Glomerular visceral epithelial cell (primary cell): Measurements from ENCODE around the gene DHRS4L2.
"Not testable (repeated sequence)": the region's sequence is repeated elsewhere in the genome, so short reads cannot be mapped to it uniquely, and the experiment has no call there.

Source experiments
- DNase-seq: peaks from one replicate; pipeline ENCODE4 v3.0.0-alpha.2; 2016; ENCODE audit errors: extremely low spot score

DHRS4L2 gene

GRCh38 chr14:23973178-23973577 lies 15.6 kb upstream of the DHRS4L2 start:
- not testable (repeated sequence) for DNase-seq

DNA sequence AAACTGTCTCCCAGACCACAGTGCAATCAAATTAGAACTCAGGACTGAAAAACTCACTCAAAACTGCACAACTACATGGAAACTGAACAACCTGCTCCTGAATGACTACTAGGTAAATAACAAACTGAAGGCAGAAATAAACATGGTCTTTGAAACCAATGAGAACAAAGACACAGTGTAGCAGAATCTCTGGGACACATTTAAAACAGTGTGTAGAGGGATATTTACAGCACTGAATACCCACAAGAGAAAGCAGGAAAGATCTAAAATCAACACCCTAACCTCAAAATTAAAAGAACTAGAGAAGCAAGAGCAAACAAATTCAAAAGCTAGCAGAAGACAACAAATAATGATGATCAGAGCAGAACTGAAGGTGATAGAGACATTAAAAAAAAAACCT lies 14.7 kb upstream of the DHRS4L2 start:
- DNase-seq = not testable (repeated sequence)

- DNase-seq = not testable (repeated sequence)
These were observed 11.5 kb upstream of the DHRS4L2 start for GRCh38 chr14:23977208-23977607.

DNA sequence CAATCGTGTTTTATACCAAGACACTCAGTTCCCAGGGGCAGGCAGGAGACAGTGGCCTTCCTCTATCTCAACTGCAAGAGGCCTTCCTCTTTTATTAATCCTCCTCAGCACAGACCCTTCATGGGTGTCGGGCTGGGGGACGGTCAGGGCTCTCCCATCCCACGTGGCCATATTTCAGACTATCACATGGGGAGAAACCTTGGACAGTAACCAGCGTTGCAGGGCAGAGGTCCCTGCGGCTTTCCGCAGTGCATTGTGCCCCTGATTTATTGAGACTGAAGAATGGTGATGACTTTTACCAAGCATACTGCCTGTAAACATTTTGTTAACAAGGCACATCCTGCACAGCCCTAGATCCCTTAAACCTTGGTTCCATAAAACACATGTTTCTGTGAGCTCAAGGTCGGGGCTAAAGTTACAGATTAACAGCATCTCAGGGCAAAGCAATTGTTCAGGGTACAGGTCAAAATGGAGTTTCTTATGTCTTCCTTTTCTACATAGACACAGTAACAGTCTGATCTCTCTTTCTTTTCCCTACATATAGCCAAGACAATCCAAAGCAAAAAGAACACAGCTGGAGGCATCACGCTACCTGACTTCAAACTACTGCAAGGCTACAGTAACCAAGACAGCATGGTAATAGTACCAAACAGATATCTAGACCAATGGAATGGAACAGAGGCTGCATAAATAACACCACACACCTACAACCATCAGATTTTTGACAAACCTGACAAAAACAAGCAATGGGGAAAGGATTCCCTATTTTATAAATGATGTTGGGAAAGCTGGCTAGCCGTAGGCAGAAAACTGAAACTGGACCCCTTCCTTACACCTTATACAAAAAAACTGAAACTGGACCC lies 6.5 kb upstream of the DHRS4L2 start:
- DNase-seq = not testable (repeated sequence)

DNA sequence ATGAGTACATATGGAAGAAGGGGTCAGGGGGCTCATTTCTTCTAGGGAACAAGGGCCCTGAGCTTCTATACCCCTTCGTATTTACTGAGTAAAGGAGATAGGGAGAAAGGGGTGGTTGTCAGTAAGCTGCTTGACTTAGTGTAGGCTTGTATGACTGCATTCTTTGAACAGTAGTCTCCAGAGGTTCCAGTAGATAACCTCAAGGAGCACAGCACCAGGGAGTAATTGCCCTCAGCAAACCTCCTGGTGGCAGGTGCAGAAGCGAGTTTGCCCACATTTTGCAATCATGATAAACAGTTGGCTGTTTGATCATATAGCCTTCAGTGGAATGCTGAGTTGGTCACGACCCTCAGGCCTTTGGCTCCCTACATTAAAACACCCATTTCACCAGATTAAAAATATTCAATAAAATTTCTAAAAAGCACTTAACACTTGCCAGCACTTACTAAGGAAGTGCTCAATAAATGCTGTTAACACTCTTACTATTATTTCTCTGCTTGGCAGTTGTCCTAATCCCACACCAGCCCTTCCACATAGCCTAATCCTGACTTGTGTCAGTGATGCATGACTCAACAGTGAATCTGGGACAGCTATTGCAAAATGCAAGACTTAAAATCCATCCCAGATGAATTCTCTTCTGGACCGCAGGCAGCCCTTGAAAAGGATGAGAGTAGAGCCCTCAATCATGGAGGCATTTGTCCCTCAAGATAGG lies 3.7 kb upstream of the DHRS4L2 start:
- no peak for DNase-seq

DNA sequence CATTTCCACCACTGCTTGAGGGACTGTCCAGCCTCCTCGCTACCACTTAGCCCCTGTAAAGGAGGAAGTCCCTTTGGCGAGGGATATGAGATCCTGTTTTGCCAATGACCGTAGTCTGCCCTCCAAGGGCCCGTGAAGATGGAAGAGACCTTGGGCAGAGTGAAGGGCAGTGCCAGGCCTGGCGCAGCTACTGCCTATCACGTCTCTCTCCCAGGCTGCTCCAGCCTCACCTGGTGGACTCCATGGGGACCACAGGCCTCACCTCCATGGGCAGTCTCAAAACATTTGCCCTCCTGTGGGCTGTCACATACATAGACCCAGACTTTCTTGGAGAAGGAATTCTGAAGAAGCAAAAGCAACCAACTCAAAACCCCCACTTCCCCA lies 514 bp upstream of the DHRS4L2 start:
- not testable (repeated sequence) for DNase-seq

DNA sequence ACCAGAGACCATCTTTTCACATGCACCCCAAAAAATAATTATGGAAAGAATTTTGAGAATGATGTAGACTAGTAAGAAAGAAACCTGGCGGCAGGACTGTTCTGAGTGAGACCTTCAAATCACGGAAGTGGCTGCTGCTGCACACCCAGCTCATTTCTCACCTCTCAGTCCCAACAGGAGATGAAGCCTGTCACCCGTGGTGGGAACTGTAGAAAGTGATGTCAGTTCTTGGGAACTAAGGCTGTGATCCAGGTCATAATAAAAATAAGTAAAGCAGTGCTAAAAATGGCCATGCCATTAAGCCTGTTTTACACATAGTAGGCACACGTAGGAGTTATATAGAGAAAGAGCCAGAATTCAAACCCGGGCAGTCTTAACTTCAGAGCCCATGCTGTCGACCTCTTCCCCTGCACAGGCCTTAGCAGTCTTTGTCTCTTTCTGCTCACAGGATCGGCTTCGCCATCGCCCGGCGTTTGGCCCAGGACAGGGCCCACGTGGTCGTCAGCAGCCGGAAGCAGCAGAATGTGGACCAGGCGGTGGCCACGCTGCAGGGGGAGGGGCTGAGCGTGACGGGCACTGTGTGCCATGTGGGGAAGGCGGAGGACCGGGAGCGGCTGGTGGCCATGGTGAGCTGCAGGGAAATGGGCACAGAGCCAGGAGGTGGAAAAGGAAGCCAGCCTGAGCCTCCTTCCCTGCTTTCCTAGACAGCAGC lies 1.2 kb downstream of the DHRS4L2 start:
- not testable (repeated sequence) for DNase-seq

DNA sequence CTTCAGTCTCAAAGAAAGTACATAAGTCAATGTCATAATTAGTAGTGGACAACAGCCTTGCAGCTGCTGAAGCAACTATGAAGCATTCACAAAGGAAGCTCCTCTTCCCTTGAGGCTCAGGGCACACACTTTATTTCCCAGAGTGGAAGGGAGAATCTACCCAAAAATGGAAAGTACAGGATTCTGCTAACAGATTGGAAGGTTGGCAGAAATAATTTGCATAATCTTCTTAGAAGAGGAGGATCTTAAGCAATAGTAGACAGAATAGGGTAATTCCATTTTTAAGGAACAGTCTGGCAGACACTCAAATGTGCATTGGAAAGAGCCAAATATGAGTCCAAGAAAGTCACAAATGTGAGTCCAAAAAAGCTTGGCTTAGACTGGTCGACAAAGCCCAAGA lies 2.2 kb downstream of the DHRS4L2 start:
- not testable (repeated sequence) for DNase-seq

GRCh38 chr14:23993042-23993441 lies 4.3 kb downstream of the DHRS4L2 start:
- DNase-seq = not testable (repeated sequence)

DNA sequence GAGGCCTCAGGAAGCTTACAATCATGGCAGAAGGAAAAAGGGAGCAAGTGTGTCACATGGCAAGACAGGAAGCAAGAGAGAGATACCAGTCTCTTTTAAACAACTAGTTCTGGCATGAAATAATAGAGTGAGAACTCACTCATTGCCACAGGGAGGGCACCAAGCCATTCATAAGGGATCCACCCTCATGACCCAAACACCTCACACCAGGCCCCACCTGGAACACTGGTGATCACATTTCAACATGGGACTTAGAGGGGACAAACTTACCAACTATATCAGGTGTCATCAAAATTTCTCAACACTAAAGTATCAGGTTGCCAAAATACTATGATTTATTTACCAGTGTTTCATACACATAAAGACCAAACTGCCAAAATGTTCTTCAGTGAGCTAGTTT lies 7.3 kb downstream of the DHRS4L2 start:
- DNase-seq = not testable (repeated sequence)

DNA sequence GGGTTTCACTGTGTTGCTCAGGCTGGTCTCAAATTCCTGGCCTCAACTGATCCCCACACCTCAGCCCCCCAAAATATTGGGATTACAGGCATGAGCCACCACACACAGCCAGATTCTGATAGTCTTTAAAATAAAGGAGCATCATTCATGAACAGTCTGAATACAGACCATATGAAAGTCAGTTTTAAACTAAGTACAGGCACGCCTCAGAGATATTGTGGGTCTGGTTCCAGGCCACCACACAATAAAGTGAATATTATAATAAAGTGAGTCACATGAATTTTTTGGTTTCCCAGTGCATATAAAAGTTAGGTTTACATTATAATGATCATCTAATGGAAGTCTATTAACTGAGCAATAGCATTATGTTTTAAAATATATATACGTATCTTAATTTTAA lies 8.1 kb downstream of the DHRS4L2 start:
- not testable (repeated sequence) for DNase-seq

- not testable (repeated sequence) for DNase-seq
These were observed 10.9 kb downstream of the DHRS4L2 start for GRCh38 chr14:23999640-24000039.

DNA sequence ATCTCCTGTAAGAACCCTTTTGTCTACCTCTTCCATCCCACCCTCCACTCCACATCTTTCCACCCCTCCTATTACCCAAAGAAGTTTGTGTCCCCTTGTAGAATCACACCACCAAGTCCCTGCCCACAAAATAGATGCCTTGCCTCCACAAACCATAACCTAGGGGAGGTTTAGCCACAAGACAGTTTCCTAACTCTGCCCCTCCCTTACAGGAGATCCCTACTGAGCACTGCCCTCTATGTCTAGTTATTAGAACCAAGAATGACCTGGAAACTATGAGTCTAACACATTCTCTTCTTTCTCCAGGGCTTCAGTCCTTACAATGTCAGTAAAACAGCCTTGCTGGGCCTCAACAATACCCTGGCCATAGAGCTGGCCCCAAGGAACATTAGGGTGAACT lies 12.3 kb downstream of the DHRS4L2 start:
- DNase-seq = not testable (repeated sequence)

GRCh38 chr14:24001679-24002078 lies 12.9 kb downstream of the DHRS4L2 start:
- not testable (repeated sequence) for DNase-seq

DNA sequence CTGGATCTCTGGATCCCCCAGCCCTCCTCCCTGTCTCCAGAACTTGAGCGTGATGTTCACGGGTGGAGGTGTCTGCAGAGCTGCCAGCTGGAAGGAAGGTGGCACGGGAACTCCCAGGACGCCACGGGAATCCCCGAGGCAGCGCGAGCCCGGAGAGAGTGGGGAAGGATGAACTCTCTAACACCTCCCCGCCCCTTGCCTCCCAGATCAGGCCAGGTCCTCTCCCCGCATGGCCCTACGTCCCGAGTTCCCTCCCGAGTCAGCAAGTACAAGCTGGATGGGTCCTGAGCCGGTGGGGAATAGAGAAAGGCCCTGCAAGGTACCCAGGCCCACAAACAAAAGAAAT lies 17.7 kb downstream of the DHRS4L2 start:
- DNase-seq = not testable (repeated sequence)

- DNase-seq = not testable (repeated sequence)
These were observed 18.3 kb downstream of the DHRS4L2 start for GRCh38 chr14:24006817-24007652.

- no peak for DNase-seq
These were observed 22.3 kb downstream of the DHRS4L2 start for GRCh38 chr14:24011051-24011450.

- not testable (repeated sequence) for DNase-seq
These were observed 24.1 kb downstream of the DHRS4L2 start for GRCh38 chr14:24012726-24013273.

GRCh38 chr14:24013654-24014514 lies 25.2 kb downstream of the DHRS4L2 start:
- DNase-seq = peak; percentile 78

- not testable (repeated sequence) for DNase-seq
These were observed 27.0 kb downstream of the DHRS4L2 start for GRCh38 chr14:24015745-24016144.
